PFSK-1 (cell line): ENCODE data around the gene PUS1.

Experiments
- POLR2AphosphoS5 ChIP-seq: IDR thresholded peaks from 2 replicates; pipeline ENCODE4 v1.6.1; 2012; ENCODE audit warnings: low read depth, mild to moderate bottlenecking, control low read depth, low read length, moderate library complexity
- TAF1 ChIP-seq: IDR thresholded peaks from 2 replicates; pipeline ENCODE4 v1.6.1; 2012; ENCODE audit warnings: low read length, control low read depth, borderline replicate concordance; ENCODE audit not compliant: insufficient read depth

DNA sequence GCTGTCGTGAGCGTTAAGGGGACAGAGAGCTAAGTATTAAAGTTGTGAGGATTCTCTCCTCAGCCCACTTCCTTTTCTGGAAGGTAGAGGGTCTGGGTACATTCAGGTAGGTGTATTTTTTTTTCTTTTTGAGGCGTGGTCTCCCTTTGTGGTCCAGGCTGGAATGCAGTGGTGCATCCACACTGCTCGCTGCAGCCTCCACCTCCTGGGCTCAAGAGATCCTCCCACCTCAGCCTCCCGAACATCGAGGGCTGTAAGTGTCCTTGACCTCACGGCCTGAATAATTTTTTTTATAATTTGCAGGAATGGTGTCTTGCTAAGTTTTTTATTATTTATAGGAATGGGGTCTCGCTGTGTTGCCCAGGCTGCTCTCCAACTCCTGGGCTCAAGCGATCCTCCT is 1.4 kb downstream of the PUS1 start:
- TF ChIP-seq POLR2AphosphoS5 (no peak), TAF1 (no peak)
